SK-N-SH (cell line): ENCODE measurements around the gene ATL3. TPM values are rescaled to one million over a fixed set of nuclear protein-coding genes. Genes with fewer than 3 reads are reported as not detected.

ENCODE experiments used
- CTCF ChIA-PET: fragments of 300-600, 350-600 bp; formaldehyde crosslinking; extraction: SDS; loops from one replicate; lab custom pipeline; 2021; lab: Yijun Ruan, JAX
- POLR2A ChIA-PET: fragments of 350-600 bp; sonication (Branson Sonifier 250); formaldehyde crosslinking; extraction: SDS; loops from one replicate; lab custom pipeline; 2020; ENCODE audit warnings: antibody characterized with exemption, inconsistent platforms; lab: Yijun Ruan, JAX
- DNase-seq: peaks from one replicate; pipeline ENCODE4 v3.0.0; 2012
- H2AFZ ChIP-seq: fragments of 200-600 bp; sonication (generic); 2 replicates; pipeline ENCODE4 v1.8.1; 2016; ENCODE audit warnings: antibody characterized with exemption, mild to moderate bottlenecking, low read depth
- H3F3A ChIP-seq: fragments of 200-600 bp; sonication (generic); replicated peaks from 2 replicates; pipeline ENCODE3; 2016; ENCODE audit warnings: antibody characterized with exemption, mild to moderate bottlenecking; ENCODE audit not compliant: insufficient read depth
- H3K27ac ChIP-seq, 2 experiments: fragments of 200-500 bp in 1 of 2; fragments of 200-600 bp in 1 of 2; sonication (Bioruptor generic) in 1 of 2; sonication (generic), shearing (Covaris generic) in 1 of 2; 2 replicates each; pipeline versions ENCODE4 v1.5.1 to v1.6.1; 2014 to 2016; ENCODE audit warnings: low read depth in 2 of 2, inconsistent platforms in 1 of 2, low read length in 1 of 2, mild to moderate bottlenecking in 1 of 2, mixed read lengths in 1 of 2
- H3K27me3 ChIP-seq: fragments of 200-600 bp; sonication (generic), shearing (Covaris generic); 2 replicates; pipeline ENCODE4 v1.6.1; 2016; ENCODE audit warnings: mixed run types; ENCODE audit not compliant: insufficient read depth
- H3K36me3 ChIP-seq, 2 experiments: fragments of 200-500 bp in 1 of 2; fragments of 200-600 bp in 1 of 2; sonication (Bioruptor generic) in 1 of 2; sonication (generic) in 1 of 2; replicated peaks in 1 of 2; 2 replicates each; pipeline versions ENCODE3 to v1.5.1; 2014 to 2016; ENCODE audit warnings: low read length in 1 of 2, mild to moderate bottlenecking in 1 of 2; ENCODE audit not compliant: insufficient read depth in 2 of 2, control insufficient read depth in 1 of 2
- H3K4me1 ChIP-seq, 2 experiments: fragments of 200-500 bp in 1 of 2; fragments of 200-600 bp in 1 of 2; sonication (Bioruptor generic) in 1 of 2; sonication (generic), shearing (Covaris generic) in 1 of 2; 2 replicates each; pipeline versions ENCODE4 v1.5.1 to v1.6.1; 2014 to 2016; ENCODE audit warnings: low read depth in 1 of 2, low read length in 1 of 2, mixed run types in 1 of 2; ENCODE audit not compliant: insufficient read depth in 2 of 2, control insufficient read depth in 1 of 2
- H3K4me2 ChIP-seq: fragments of 200-600 bp; sonication (generic), shearing (Covaris generic); 2 replicates; pipeline ENCODE4 v1.6.1; 2017; ENCODE audit warnings: mixed run types
- H3K4me3 ChIP-seq, 2 experiments: fragments of 200-500 bp in 1 of 2; fragments of 200-600 bp in 1 of 2; sonication (Bioruptor generic) in 1 of 2; sonication (generic), shearing (Covaris generic) in 1 of 2; 2 replicates each; pipeline versions ENCODE4 v1.5.1 to v1.8.1; 2014 to 2016; ENCODE audit warnings: low read depth in 2 of 2, inconsistent platforms in 1 of 2, low read length in 1 of 2, mild to moderate bottlenecking in 1 of 2, mixed read lengths in 1 of 2, moderate library complexity in 1 of 2
- H3K79me2 ChIP-seq: fragments of 200-600 bp; sonication (generic); 2 replicates; pipeline ENCODE4 v1.8.1; 2017; ENCODE audit warnings: mild to moderate bottlenecking; ENCODE audit not compliant: insufficient read depth
- H3K9ac ChIP-seq: fragments of 200-600 bp; sonication (generic); 2 replicates; pipeline ENCODE4 v1.6.1; 2017; ENCODE audit warnings: mixed run types
- H3K9me2 ChIP-seq: fragments of 200-600 bp; sonication (generic); 2 replicates; pipeline ENCODE4 v1.6.1; 2017; ENCODE audit warnings: mixed run types
- H3K9me3 ChIP-seq: fragments of 200-600 bp; sonication (generic); 2 replicates; pipeline ENCODE4 v1.6.1; 2017; ENCODE audit warnings: mixed run types, mild to moderate bottlenecking, moderate library complexity
- H4K20me1 ChIP-seq: fragments of 200-600 bp; sonication (generic); 2 replicates; pipeline ENCODE4 v1.6.1; 2017; ENCODE audit warnings: mild to moderate bottlenecking, mixed run types; ENCODE audit not compliant: insufficient read depth
- CHD2 ChIP-seq: fragments of 150-350 bp; IDR thresholded peaks from 2 replicates; pipeline ENCODE4 v1.6.1; 2018; ENCODE audit warnings: low read length; ENCODE audit not compliant: partially characterized antibody
- CTCF ChIP-seq: fragments of 200-600 bp; sonication (generic); IDR thresholded peaks from 2 replicates; pipeline ENCODE4 v1.6.1; 2017; ENCODE audit warnings: antibody characterized with exemption, mild to moderate bottlenecking, moderate library complexity
- ELF1 ChIP-seq: IDR thresholded peaks from 2 replicates; pipeline ENCODE4 v1.4.0; 2012
- EZH2phosphoT487 ChIP-seq: fragments of 200-600 bp; sonication (generic); IDR thresholded peaks from 2 replicates; pipeline ENCODE4 v1.6.1; 2017; ENCODE audit warnings: low read depth, mixed run types, mild to moderate bottlenecking, antibody characterized with exemption, moderate library complexity, borderline replicate concordance
- FOXM1 ChIP-seq: IDR thresholded peaks from 2 replicates; pipeline ENCODE4 v1.4.0; 2012; ENCODE audit warnings: low read depth, mild to moderate bottlenecking
- GABPA ChIP-seq: IDR thresholded peaks from 2 replicates; pipeline ENCODE4 v1.4.0; 2012; ENCODE audit warnings: low read depth, mild to moderate bottlenecking
- JUND ChIP-seq: IDR thresholded peaks from 2 replicates; pipeline ENCODE4 v1.4.0; 2012
- MXI1 ChIP-seq: IDR thresholded peaks from 2 replicates; pipeline ENCODE4 v1.6.1; 2012; ENCODE audit warnings: mild to moderate bottlenecking, low read depth, low read length, improper control_type of control experiment
- NRF1 ChIP-seq: IDR thresholded peaks from 2 replicates; pipeline ENCODE4 v1.6.1; 2012; ENCODE audit warnings: low read depth, mild to moderate bottlenecking, low read length
- PBX3 ChIP-seq: IDR thresholded peaks from 2 replicates; pipeline ENCODE4; 2012
- RCOR1 ChIP-seq: fragments of 150-350 bp; IDR thresholded peaks from 2 replicates; pipeline ENCODE4 v1.6.1; 2017; ENCODE audit warnings: antibody characterized with exemption, low read length
- RFX5 ChIP-seq: IDR thresholded peaks from 2 replicates; pipeline ENCODE4 v1.6.1; 2012; ENCODE audit warnings: mild to moderate bottlenecking, improper control_type of control experiment, low read length
- SIN3A ChIP-seq: IDR thresholded peaks from 2 replicates; pipeline ENCODE4 v1.6.1; 2012; ENCODE audit warnings: low read depth, mild to moderate bottlenecking, low read length, moderate library complexity, borderline replicate concordance
- TAF1 ChIP-seq: IDR thresholded peaks from 2 replicates; pipeline ENCODE4 v1.6.1; 2012; ENCODE audit warnings: low read depth, mild to moderate bottlenecking, low read length, moderate library complexity, borderline replicate concordance
- TCF12 ChIP-seq: IDR thresholded peaks from 2 replicates; pipeline ENCODE4 v1.4.0; 2012
- USF1 ChIP-seq: IDR thresholded peaks from 2 replicates; pipeline ENCODE4 v1.4.0; 2012; ENCODE audit warnings: low read depth, borderline replicate concordance
- ZBTB33 ChIP-seq: IDR thresholded peaks from 2 replicates; pipeline ENCODE4 v1.4.0; 2012; ENCODE audit warnings: low read depth, borderline replicate concordance
- WGBS: methylation state at CpG from one replicate; pipeline ENCODE4 v1.1.6; 2017; ENCODE audit warnings: low lambda C conversion rate; 5-methylcytosine and 5-hydroxymethylcytosine counted together
- polyA plus RNA-seq, 3 experiments: library from polyadenylated mRNA; depleted of rRNA; stranded (reverse); fragments of >200 nt; gene quantifications; 2 replicates each; pipeline ENCODE4 v1.2.3, GENCODE V29; 2012

Gene ATL3
- polyA plus RNA-seq, 1 of the 3 experiments (the other 2 are of a cell fraction), result 13.1 TPM

GRCh38 chr11:63687845-63688244, 16.7 kb upstream of the ATL3 start:
- WGBS, result 95% methylated on average over 1 of the region's 1 CpG
- no peak for DNase-seq
- H3F3A ChIP-seq, result peaks cover 11% of the 10 kb centered on the region
- no peaks in the 10 kb centered on the region for H3K27me3 ChIP-seq
- H3K4me2 ChIP-seq, result no peak overlapping the region
- ChIA-PET POLR2A (no interaction called here), CTCF (interaction anchor here (0.7 to 1.5 kb wide), 2 partner anchors 18 to 48 kb away, joined by 3 to 7 read pairs; partner anchors contain the start of gene ATL3)
- H3K27ac ChIP-seq, result no peak overlapping the region
- H3K4me3 ChIP-seq, result no peak overlapping the region
- H3K9ac ChIP-seq, result no peak overlapping the region
- no peaks in the 10 kb centered on the region for H3K9me3 ChIP-seq
- peaks cover 0 to 32% of the 10 kb centered on the region in 2 experiments; a peak in 2 of 4 replicates for H3K4me1 ChIP-seq
- peaks cover 3% of the 10 kb centered on the region for H4K20me1 ChIP-seq
- TF ChIP-seq NRF1 (no peak), CHD2 (no peak), CTCF (no peak), PBX3 (no peak), JUND (no peak), TCF12 (no peak), FOXM1 (no peak), RCOR1 (no peak), EZH2phosphoT487 (no peak), USF1 (no peak), TAF1 (no peak), GABPA (no peak), ELF1 (no peak), SIN3A (no peak), MXI1 (no peak), RFX5 (no peak), ZBTB33 (no peak)
- no peaks in the 10 kb centered on the region for H3K9me2 ChIP-seq
- H3K79me2 ChIP-seq, result peaks cover 100% of the 10 kb centered on the region
- H2AFZ ChIP-seq, result no peak overlapping the region
- peaks cover 0 to 3% of the 10 kb centered on the region in 2 experiments for H3K36me3 ChIP-seq
